Left colon (tissue), 2 donors: ENCODE data around the gene TEX50. TPM values are rescaled to one million over a fixed set of nuclear protein-coding genes. Genes with fewer than 3 reads are reported as not detected.
"Not testable (repeated sequence)": the region's sequence is repeated elsewhere in the genome, so short reads cannot be mapped to it uniquely, and the experiment has no call there.

Experiments
- ATAC-seq: fragments of 200-7000 bp; cut with Tn5 transposase; one replicate; pipeline ENCODE4 v1.9.1; 2020; ENCODE audit warnings: mild to moderate bottlenecking, moderate library complexity
- DNase-seq, 2 donors: peaks; one replicate each; pipeline ENCODE4 v3.0.0-alpha.2; 2020
- intact Hi-C, 2 donors: fragments of 100-400 bp; cut with DNase I in 1 of 2; cut with micrococcal nuclease in 1 of 2; formaldehyde crosslinking; loops; one replicate each; pipeline versions ENCODE4 v1.11.2 to v1.14.0; 2022; cut with DNase I, micrococcal nuclease
- total RNA-seq, 2 donors: library from RNA; stranded (reverse); fragmentation: NEBNext Ultra II Directional; extraction: Animal tissue kit (Norgen Biotek cat#: 25700); gene quantifications; one replicate each; pipeline ENCODE4 v1.2.1, GENCODE V29; 2021
- donor health status: DM: no; HTN: no; CAD: no.
- donor health status: DM: yes; HTN: yes; CAD: no.

Gene TEX50
- total RNA-seq, 2 donors from 2014 or later, result not detected

DNA sequence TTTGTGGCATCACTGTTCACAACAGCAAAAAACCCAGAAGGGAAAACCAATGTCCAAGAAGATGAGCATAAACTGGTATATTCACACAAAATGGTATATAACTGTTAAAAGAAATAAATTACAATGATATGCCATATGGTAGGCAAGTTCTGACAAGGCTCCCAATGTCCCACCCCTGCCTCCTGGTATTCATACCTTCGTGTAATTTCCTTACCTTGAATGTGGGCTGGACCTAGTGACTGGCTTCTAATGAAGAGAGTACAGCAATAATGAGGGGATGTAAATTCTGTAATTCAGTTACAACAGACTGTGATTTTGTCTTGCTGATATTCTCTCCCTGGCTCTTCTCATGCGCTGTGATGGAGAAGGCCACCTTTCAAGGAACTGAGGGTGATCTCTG, 25.2 kb downstream of the TEX50 start:
- no peak for DNase-seq
- ATAC-seq, result no peak
- intact Hi-C loops, result no loop called here

DNA sequence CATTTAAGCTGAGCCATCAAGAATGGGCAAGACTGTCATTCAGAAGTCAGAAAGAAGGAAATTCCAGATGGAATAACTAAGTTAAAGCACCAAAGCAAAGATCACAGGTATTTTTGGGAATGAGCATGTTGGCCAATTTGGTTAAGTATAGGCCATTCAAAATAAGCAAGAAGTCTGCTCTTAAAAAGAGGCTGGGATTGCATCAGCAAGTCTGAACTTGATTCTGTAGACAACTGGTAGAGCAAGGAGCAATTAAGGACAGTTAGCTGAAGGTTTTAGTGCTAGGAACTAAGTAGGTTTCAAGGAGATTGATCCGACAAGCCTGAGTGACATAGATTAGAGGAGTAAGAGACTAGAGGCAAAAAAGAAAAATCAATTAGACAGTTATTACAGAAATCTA, 26.1 kb downstream of the TEX50 start:
- intact Hi-C loops, result no loop called here
- ATAC-seq, result no peak
- no peak for DNase-seq

DNA sequence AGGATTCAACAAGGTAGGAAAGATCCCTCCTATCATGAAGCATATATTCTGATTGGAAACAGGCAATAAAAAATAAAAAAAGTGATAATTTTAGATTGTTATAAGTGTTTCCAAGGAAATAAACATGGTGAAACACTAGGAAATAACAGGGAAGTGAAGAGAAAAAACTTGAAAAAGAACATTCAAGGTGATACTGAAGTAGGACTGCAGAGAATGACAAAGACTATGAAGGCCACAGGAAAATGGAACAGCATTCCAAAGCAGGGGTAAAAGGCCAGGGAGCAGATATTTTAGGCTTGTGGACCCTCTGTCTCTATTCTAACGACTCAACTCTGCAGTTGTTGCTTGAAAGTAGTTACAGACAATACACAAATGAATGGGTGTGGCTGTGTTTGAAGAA, 26.6 kb downstream of the TEX50 start:
- DNase-seq (no peak), ATAC-seq (no peak)
- intact Hi-C loops, result no loop called here

DNA sequence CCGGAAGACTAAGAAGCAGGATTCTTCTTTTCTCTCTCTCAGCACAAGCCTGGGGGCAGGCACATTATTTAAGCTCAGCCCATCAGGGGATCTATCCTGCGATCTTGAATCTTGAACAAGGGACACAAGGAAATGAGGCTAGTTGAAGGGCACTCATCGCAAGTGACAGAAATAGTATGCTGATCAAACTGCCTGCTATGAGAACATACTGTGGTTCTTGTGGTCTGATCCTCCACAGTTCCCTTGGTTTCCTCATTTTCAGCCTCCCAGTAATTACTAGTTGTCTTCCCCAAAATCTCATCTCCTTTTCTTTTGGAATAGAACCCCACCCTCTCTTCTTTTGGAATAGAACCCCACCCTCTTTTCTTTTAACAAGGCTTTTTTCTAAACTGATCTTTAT, 28.0 kb downstream of the TEX50 start:
- DNase-seq (no peak), ATAC-seq (no peak)
- intact Hi-C loops, result no loop called here

DNA sequence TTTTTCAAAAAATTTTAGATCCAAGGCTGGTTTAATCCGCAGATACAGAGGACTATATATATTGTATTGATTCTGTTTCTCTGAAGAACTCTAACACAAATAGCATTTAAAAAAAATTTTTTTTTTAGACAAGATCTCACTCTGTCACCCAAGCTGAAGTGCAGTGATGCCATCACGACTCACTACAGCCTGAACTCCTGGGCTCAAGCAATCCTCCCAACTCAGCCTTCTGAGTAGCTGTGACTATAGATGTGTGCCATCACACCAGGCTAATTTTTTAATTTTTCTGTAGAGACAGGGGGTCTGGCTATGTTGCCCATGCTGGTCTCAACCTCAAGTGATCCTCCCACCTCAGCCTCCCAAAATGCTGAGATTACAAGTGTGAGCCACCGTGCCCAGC, 31.5 kb downstream of the TEX50 start:
- intact Hi-C loops, result no loop called here
- ATAC-seq (no peak), DNase-seq (no peak)

DNA sequence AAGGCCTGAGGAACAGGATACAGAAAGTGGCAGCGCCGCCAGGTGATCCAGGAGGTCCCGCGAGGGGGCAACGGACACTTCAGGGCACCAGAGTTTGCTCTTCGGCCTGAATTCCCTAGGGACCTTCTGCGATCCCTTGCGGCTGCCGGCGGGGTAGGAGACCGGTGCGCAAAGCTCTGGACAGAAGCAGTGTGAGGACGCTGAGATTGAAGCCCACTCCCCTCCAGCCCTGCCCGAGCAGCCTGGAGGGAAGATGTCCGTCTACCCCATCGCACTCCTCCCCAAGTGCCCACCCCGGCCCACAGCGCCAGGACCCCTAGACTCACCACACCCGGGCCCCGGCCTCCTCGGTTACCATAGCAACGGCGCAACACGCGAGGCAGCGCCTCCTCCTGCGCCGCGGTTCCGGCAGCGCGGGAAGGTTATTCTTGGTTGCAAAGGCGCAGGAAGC, 34.4 kb downstream of the TEX50 start, which contains the start of gene ANKRD45:
TSS of gene ANKRD45 (minus strand) at position 361 of the 451 bp plus-strand sequence. CDS start 10,433 bp downstream, outside the sequence.
- DNase-seq, result no peak
- no peak for ATAC-seq
- intact Hi-C loops, result no loop called here

DNA sequence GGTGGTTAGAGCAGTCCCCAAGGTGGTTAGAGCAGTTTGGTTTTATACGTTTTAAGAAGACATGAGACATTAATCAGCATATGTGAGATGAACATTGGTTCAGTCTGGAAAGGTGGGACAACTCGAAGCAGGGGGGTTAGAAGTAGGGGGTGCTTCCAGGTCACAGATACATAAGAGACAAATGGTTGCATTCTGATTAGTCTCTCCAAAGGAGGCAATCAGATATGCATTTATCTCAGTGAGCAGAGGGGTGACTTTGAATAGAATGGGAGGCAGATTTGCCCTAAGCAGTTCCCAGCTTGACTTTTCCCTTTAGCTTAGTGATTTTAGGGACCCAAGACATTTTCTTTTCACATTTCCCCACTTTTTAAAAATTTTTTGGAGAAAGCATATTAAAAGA, 39.4 kb downstream of the TEX50 start:
- DNase-seq, intact Hi-C loops, ATAC-seq: not testable (repeated sequence)

DNA sequence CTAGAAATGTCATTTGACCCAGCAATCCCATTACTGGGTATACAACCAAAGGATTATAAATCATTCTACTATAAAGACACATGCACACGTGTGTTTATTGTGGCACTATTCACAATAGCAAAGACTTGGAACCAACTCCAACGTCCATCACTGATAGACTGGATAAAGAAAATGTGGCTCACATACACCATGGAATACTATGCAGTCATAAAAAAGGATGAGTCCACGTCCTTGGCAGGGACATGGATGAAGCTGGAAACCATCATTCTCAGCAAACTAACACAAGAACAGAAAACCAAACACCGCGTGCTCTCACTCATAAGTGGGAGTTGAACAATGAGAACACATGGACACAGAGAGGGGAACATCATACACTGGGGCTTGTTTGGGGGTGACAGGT, 45.0 kb downstream of the TEX50 start:
- DNase-seq, ATAC-seq, intact Hi-C loops: not testable (repeated sequence)

DNA sequence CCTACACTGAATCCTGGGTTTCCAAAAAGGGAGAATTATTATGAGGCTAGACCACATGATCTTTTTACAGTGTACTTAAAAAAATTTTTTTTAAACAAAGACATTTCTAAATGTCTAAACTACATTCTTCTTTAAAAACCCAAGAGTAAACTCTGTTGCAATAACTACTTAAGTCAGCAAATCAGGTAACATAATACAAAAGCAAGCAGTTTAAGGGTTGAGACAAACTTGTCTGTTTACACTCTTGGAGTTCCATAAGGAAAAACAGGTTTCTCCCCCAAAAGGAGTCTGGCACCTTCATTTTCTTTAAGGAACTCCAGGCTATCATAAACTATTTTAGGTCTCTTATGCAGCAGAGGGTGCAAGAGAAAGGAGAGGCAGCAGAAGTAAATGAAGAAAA, 47.0 kb downstream of the TEX50 start:
- ATAC-seq, result no peak
- intact Hi-C loops, result no loop called here

DNA sequence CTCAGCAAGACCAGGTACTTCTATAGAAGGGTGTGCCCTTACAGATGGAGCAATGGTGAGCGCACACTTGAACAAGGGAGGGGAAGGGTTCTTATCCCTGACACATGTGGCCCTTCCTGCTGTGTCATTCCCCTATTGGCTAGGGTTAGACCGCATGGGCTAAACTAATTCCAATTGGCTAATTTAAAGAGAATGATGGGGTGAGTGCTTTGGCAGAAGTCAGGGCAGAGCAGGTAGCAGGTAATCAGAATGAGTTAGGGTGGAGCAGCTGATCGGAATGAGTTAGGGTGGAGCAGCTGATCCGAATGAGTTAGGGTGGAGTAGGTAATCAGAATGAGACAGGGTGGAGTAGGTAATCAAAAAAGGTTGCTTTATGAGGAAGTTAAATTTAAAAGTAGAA, 48.7 kb downstream of the TEX50 start:
- DNase-seq (peak; percentile 12 to 52), ATAC-seq (peak; percentile 78)
- intact Hi-C loops, result not testable (repeated sequence)

More for the DNA sequence above, 47.0 kb downstream of the TEX50 start:
- DNase-seq, result no peak

DNA sequence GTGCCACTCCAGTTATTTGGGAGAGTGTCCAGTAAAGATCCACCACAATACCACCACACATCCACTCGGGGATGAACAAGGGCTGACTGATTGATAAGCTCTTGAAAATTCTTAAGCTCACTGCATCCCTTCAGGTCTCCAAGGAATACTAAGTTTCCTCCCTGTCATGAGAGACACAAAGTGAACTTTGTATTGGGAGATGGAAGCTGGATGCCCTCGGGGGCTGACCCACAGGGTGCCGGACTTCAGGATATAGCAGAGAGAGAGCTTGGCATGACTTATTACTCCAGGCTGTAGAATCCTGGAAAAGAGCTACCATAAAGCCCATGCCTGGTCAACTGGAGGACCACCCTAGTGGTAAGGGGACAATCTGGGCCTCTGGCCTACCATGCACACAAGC, 50.0 kb downstream of the TEX50 start:
- ATAC-seq, intact Hi-C loops, DNase-seq: not testable (repeated sequence)

Other genes with a start within 250 kb of the TEX50 start
- 100 to 1,000 TPM; 680 to 788 TPM for gene PRDX6, start 158.0 kb upstream of the TEX50 start, total RNA-seq
- under 1 TPM in 1 of 2 donors, not detected in 1; 0.17 TPM for gene SLC9C2, start 32.3 kb upstream of the TEX50 start, total RNA-seq
- gene ANKRD45, start 34.5 kb downstream of the TEX50 start, total RNA-seq, result 1 to 10 TPM; 1.3 to 1.7 TPM
- 10 to 100 TPM; 23.3 to 25.1 TPM for gene KLHL20, start 79.6 kb downstream of the TEX50 start, total RNA-seq
- 10 to 100 TPM; 24.3 to 27.4 TPM for gene DARS2, start 189.3 kb downstream of the TEX50 start, total RNA-seq
- gene CENPL, start 189.5 kb downstream of the TEX50 start, total RNA-seq, result 1 to 10 TPM; 3.2 to 6.8 TPM
- 100 to 1,000 TPM; 241 to 261 TPM for gene GAS5, start 232.7 kb downstream of the TEX50 start, total RNA-seq
- 1 to 10 TPM; 7.1 to 8.4 TPM for gene ZBTB37, start 233.0 kb downstream of the TEX50 start, total RNA-seq